RWPE1 (cell line): ENCODE measurements around the gene RHBDD1.

Source experiments
- CTCF ChIA-PET: fragments of 350-600 bp; sonication (Branson Sonifier 250); formaldehyde crosslinking; extraction: SDS; loops from one replicate; lab custom pipeline; 2021; lab: Yijun Ruan, JAX
- POLR2A ChIA-PET: fragments of 400-600 bp; formaldehyde crosslinking; extraction: SDS; loops from one replicate; lab custom pipeline; 2020; ENCODE audit warnings: antibody characterized with exemption; ENCODE audit not compliant: low non-redundant PET; lab: Yijun Ruan, JAX
- DNase-seq: peaks from one replicate; pipeline ENCODE4 v3.0.0; 2012; ENCODE audit warnings: low spot score
- H3K27ac ChIP-seq: fragments of 450-650 bp; 2 replicates; pipeline ENCODE4 v1.5.1; 2017
- TF ChIP-seq, protein P1 (sequence below): fragments of 450-650 bp; conservative IDR thresholded peaks from 2 replicates; pipeline ENCODE4 v1.5.1; 2017; ENCODE audit warnings: low read depth, mild to moderate bottlenecking

Gene RHBDD1

GRCh38 chr2:226932443-226932842 is 96.6 kb downstream of the RHBDD1 start:
- CTCF ChIA-PET, result interaction anchor here (0.7 kb wide), 1 partner anchor 93 kb away, joined by 4 read pairs; no protein-coding TSS in a partner anchor

DNA sequence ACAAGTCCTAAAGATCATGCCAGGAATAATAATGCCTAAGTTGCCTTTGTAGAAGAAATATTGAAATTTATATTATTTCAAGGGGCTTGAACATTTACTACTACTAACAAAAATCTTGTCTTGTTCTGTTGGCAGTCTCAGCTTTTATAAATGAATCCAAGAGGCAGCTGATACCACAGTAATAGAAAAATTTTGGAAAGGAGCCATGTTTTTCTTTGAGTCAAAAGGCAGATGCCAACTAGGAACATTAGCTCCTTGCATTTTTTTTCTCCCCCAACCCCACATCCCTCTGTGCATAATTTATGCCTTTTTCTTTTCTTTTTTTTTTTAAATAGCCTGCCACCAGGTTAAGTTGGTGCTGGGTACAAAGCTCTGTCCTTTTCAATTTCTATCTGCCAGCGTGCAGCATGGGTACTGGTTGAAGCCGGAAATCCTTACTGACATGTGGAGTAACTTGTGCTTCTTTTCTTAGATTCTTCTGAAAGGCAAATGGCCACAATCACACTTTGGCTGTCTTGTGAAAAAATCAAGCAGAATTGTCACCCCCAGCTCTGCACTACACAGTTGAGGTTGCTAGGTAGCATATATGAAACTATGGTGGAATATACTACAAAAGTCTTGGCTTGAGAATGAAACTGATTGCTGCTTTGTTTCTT is 98.8 kb downstream of the RHBDD1 start:
- no peak overlapping the region for H3K27ac ChIP-seq
- TF ChIP-seq, protein P1, sequence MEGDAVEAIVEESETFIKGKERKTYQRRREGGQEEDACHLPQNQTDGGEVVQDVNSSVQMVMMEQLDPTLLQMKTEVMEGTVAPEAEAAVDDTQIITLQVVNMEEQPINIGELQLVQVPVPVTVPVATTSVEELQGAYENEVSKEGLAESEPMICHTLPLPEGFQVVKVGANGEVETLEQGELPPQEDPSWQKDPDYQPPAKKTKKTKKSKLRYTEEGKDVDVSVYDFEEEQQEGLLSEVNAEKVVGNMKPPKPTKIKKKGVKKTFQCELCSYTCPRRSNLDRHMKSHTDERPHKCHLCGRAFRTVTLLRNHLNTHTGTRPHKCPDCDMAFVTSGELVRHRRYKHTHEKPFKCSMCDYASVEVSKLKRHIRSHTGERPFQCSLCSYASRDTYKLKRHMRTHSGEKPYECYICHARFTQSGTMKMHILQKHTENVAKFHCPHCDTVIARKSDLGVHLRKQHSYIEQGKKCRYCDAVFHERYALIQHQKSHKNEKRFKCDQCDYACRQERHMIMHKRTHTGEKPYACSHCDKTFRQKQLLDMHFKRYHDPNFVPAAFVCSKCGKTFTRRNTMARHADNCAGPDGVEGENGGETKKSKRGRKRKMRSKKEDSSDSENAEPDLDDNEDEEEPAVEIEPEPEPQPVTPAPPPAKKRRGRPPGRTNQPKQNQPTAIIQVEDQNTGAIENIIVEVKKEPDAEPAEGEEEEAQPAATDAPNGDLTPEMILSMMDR, result no peak
- POLR2A ChIA-PET, result no interaction called here
- CTCF ChIA-PET, result interaction anchor here (0.6 to 0.7 kb wide), 3 partner anchors 13 to 605 kb away, joined by 4 to 5 read pairs (median 4); no protein-coding TSS in a partner anchor
- no peak for DNase-seq

More at GRCh38 chr2:226932443-226932842, 96.6 kb downstream of the RHBDD1 start:
- H3K27ac ChIP-seq, result no peak overlapping the region
- POLR2A ChIA-PET, result no interaction called here
- TF ChIP-seq, protein P1, result no peak
- DNase-seq, result no peak

DNA sequence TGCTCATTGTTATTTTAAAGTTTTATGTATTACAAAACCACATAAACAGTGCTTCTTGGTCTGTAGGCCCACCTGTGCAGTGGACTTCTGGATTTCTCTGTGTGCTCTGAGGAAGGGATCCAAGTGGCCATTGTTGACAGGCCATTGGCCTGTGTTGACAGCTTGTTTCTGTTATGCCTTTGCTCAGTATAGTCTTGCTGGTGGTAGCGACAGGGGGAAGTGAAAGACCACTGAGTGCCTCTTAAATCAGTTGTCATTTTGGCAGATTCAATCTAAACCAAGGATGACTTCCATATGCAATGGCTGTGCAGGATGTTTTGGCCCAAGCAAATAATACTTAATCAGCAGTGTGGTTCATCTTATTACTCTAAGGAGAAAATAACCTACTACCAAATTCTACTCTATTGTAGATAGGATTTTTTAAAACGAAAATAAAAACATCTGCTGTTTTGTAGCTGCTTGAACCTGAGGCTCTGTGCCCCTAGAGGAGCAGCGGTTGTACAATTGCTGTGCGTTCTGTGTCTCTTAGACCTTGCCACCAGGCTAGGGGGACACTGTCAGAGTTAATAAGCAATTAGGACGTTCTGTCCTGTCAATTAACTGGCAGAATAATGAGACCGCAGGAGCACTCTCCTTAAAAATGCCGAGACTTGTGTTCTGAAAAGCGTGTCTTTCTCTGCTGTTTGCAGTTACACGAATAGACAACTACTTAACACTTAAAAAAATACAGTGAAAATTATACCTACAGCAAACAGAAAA is 108.2 kb downstream of the RHBDD1 start:
- TF ChIP-seq, protein P1, result no peak
- ChIA-PET CTCF (no interaction called here), POLR2A (no interaction called here)
- no peak for DNase-seq
- no peak overlapping the region for H3K27ac ChIP-seq

- no peak overlapping the region for H3K27ac ChIP-seq
- TF ChIP-seq, protein P1, result no peak
- DNase-seq, result no peak
- ChIA-PET CTCF (interaction anchor here (0.8 kb wide), 1 partner anchor 1285 kb away, joined by 3 read pairs; no protein-coding TSS in a partner anchor), POLR2A (no interaction called here)
Observed at GRCh38 chr2:226953206-226953605, 117.4 kb downstream of the RHBDD1 start.

GRCh38 chr2:226953826-226954225 is 118.0 kb downstream of the RHBDD1 start:
- H3K27ac ChIP-seq, result no peak overlapping the region

GRCh38 chr2:226956659-226957058 is 120.8 kb downstream of the RHBDD1 start:
- TF ChIP-seq, protein P1, result no peak
- no peak overlapping the region for H3K27ac ChIP-seq
- ChIA-PET POLR2A (no interaction called here), CTCF (interaction anchor here (1.5 kb wide), 1 partner anchor 21 kb away, joined by 4 read pairs; no protein-coding TSS in a partner anchor)
- DNase-seq, result no peak

More at GRCh38 chr2:226953826-226954225, 118.0 kb downstream of the RHBDD1 start:
- DNase-seq, result no peak
- TF ChIP-seq, protein P1, result no peak
- POLR2A ChIA-PET, result no interaction called here
- CTCF ChIA-PET, result interaction anchor here (0.6 kb wide), 1 partner anchor 681 kb away, joined by 4 read pairs; no protein-coding TSS in a partner anchor
